Smooth muscle cell (in vitro differentiated cells): Measurements from ENCODE around the gene KASH5. TPM values are rescaled to one million over a fixed set of nuclear protein-coding genes. Genes with fewer than 3 reads are reported as not detected.
"Not testable (repeated sequence)": the region's sequence is repeated elsewhere in the genome, so short reads cannot be mapped to it uniquely, and the experiment has no call there.

Experiments used
- DNase-seq: peaks from one replicate; lab custom pipeline; 2025; ENCODE audit not compliant: unreplicated experiment; lab: John Stamatoyannopoulos, UW
- H2AFZ ChIP-seq: fragments of 200-600 bp; sonication (generic); 2 replicates; pipeline ENCODE4 v1.6.0; 2016; ENCODE audit warnings: antibody characterized with exemption, low read depth, mild to moderate bottlenecking
- H3F3A ChIP-seq: fragments of 200-600 bp; sonication (generic); 2 replicates; pipeline ENCODE4 v1.6.0; 2017; ENCODE audit warnings: antibody characterized with exemption, low read depth
- H3K27ac ChIP-seq: fragments of 200-600 bp; sonication (generic); 2 replicates; pipeline ENCODE4 v1.5.1; 2016; ENCODE audit warnings: low read depth, mild to moderate bottlenecking
- H3K27me3 ChIP-seq: fragments of 200-600 bp; sonication (generic); 2 replicates; pipeline ENCODE4 v1.6.1; 2016; ENCODE audit warnings: low read depth, mild to moderate bottlenecking
- H3K36me3 ChIP-seq: fragments of 200-600 bp; sonication (generic); 2 replicates; pipeline ENCODE4 v1.5.1; 2016; ENCODE audit warnings: low read depth
- H3K4me1 ChIP-seq: fragments of 200-600 bp; sonication (generic); 2 replicates; pipeline ENCODE4 v1.5.1; 2016; ENCODE audit warnings: low read depth
- H3K4me2 ChIP-seq: fragments of 200-600 bp; sonication (generic); 2 replicates; pipeline ENCODE4 v1.6.0; 2016; ENCODE audit warnings: mild to moderate bottlenecking
- H3K4me3 ChIP-seq: fragments of 200-600 bp; sonication (generic); 2 replicates; pipeline ENCODE4 v1.5.1; 2016; ENCODE audit warnings: mild to moderate bottlenecking
- H3K79me2 ChIP-seq: fragments of 200-600 bp; sonication (generic); 2 replicates; pipeline ENCODE4 v1.6.0; 2016; ENCODE audit warnings: low read depth, mild to moderate bottlenecking
- H3K9ac ChIP-seq: fragments of 200-600 bp; sonication (generic); 2 replicates; pipeline ENCODE4 v1.6.0; 2016; ENCODE audit warnings: low read depth
- H3K9me3 ChIP-seq: fragments of 200-600 bp; sonication (generic); replicated peaks from 2 replicates; pipeline ENCODE4 v1.5.1; 2016; ENCODE audit warnings: low read depth
- H4K20me1 ChIP-seq: fragments of 200-600 bp; sonication (generic); 2 replicates; pipeline ENCODE4 v1.6.0; 2016; ENCODE audit warnings: low read depth
- WGBS: methylation state at CpG from one replicate; pipeline ENCODE4 v1.1.7; 2016; ENCODE audit warnings: low lambda C conversion rate; 5-methylcytosine and 5-hydroxymethylcytosine counted together
- polyA plus RNA-seq: library from polyadenylated mRNA; unstranded; fragments of >200 nt; fragmentation: Nextera tagmentation; extraction: Ambion mirVana; gene quantifications from 2 replicates; pipeline ENCODE4 v1.2.1, GENCODE V29; 2016
- total RNA-seq: library from RNA; depleted of rRNA; stranded (reverse); fragments of >200 nt; gene quantifications from 2 replicates; pipeline ENCODE4 v1.2.3, GENCODE V29; 2014
- TF ChIP-seq, protein P1 (sequence below): fragments of 200-600 bp; sonication (generic); IDR thresholded peaks from 2 replicates; pipeline ENCODE4 v1.5.1; 2017; ENCODE audit warnings: borderline replicate concordance, mild to moderate bottlenecking, antibody characterized with exemption; ENCODE audit not compliant: insufficient read depth, poor library complexity, severe bottlenecking

KASH5 gene
- total and polyA plus RNA-seq, 2 experiments from 2014 or later = not detected

DNA sequence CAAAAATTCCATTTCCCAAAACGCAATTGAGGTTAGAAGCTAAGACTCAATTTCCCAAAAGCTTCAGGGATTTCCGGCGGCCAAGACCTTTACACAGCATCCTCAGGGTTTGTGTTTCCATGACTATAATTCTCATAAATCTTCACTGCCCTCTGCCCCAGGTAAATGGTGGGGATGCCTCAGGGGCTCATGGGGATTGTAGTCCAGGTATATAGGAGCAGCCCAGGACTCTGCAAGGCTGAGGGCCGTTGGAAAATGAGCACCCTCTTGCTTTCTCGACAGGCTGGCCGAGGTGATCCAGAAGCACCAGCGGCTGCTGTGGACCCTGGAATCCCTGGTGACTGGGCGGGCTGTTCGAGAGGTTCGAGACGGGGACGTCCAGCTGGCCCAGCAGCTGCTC is 71.3 kb downstream of the KASH5 start:
- no peak for DNase-seq
- H2AFZ ChIP-seq = no peak overlapping the region
- H3K9me3 ChIP-seq = no peaks in the 10 kb centered on the region
- no peaks in the 10 kb centered on the region for H3F3A ChIP-seq
- WGBS = 89% methylated on average over 12 of the region's 12 CpGs
- H3K4me3 ChIP-seq = no peak overlapping the region
- H3K27me3 ChIP-seq = no peaks in the 10 kb centered on the region
- TF ChIP-seq, protein P1, sequence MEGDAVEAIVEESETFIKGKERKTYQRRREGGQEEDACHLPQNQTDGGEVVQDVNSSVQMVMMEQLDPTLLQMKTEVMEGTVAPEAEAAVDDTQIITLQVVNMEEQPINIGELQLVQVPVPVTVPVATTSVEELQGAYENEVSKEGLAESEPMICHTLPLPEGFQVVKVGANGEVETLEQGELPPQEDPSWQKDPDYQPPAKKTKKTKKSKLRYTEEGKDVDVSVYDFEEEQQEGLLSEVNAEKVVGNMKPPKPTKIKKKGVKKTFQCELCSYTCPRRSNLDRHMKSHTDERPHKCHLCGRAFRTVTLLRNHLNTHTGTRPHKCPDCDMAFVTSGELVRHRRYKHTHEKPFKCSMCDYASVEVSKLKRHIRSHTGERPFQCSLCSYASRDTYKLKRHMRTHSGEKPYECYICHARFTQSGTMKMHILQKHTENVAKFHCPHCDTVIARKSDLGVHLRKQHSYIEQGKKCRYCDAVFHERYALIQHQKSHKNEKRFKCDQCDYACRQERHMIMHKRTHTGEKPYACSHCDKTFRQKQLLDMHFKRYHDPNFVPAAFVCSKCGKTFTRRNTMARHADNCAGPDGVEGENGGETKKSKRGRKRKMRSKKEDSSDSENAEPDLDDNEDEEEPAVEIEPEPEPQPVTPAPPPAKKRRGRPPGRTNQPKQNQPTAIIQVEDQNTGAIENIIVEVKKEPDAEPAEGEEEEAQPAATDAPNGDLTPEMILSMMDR = no peak
- H3K4me2 ChIP-seq = no peak overlapping the region
- peaks cover under 1% of the 10 kb centered on the region for H3K4me1 ChIP-seq
- no peak overlapping the region for H3K27ac ChIP-seq
- H3K9ac ChIP-seq = no peak overlapping the region
- no peaks in the 10 kb centered on the region for H3K79me2 ChIP-seq
- no peaks in the 10 kb centered on the region for H4K20me1 ChIP-seq
- H3K36me3 ChIP-seq = no peaks in the 10 kb centered on the region

DNA sequence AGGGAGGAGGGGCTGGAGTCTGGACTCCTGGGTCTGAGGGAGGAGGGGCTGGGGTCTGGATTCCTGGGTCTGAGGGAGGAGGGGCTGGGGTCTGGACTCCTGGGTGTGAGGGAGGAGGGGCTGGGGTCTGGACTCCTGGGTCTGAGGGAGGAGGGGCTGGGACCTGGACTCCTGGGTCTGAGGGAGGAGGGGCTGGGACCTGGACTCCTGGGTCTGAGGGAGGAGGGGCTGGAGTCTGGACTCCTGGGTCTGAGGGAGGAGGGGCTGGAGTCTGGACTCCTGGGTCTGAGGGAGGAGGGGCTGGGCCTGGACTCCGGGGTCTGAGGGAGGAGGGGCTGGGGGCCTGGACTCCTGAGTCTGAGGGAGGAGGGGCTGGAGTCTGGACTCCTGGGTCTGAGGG is 73.1 kb downstream of the KASH5 start:
- H3K4me1 ChIP-seq, H3K9me3 ChIP-seq, H2AFZ ChIP-seq, H3K9ac ChIP-seq, H4K20me1 ChIP-seq, H3K79me2 ChIP-seq, H3K4me2 ChIP-seq, DNase-seq, H3K27me3 ChIP-seq, H3K27ac ChIP-seq, H3K4me3 ChIP-seq, H3K36me3 ChIP-seq, H3F3A ChIP-seq: not testable (repeated sequence)
- WGBS = no CpG with 5 or more reads among the region's 1 CpG

- Histone ChIP-seq H3K79me2 (no peaks in the 10 kb centered on the region), H3K4me3 (no peak overlapping the region), H3K27ac (no peak overlapping the region), H3K9ac (no peak overlapping the region), H3K27me3 (no peaks in the 10 kb centered on the region), H3F3A (no peaks in the 10 kb centered on the region), H3K4me2 (no peak overlapping the region), H4K20me1 (no peaks in the 10 kb centered on the region), H3K9me3 (no peaks in the 10 kb centered on the region), H3K36me3 (no peaks in the 10 kb centered on the region), H3K4me1 (no peaks in the 10 kb centered on the region), H2AFZ (no peak overlapping the region)
- no peak for DNase-seq
- TF ChIP-seq, protein P1 = no peak
- WGBS = 97% methylated on average over 37 of the region's 37 CpGs
Measured at GRCh38 chr19:49461656-49462055, 73.6 kb downstream of the KASH5 start.

GRCh38 chr19:49462492-49462891 is 74.4 kb downstream of the KASH5 start:
- no peaks in the 10 kb centered on the region for H3K27me3 ChIP-seq
- no peak overlapping the region for H3K27ac ChIP-seq
- no peaks in the 10 kb centered on the region for H3K79me2 ChIP-seq
- H2AFZ ChIP-seq = no peak overlapping the region
- no peaks in the 10 kb centered on the region for H3K9me3 ChIP-seq
- no peaks in the 10 kb centered on the region for H3F3A ChIP-seq
- DNase-seq = no peak
- H3K9ac ChIP-seq = no peak overlapping the region
- 96% methylated on average over 10 of the region's 12 CpGs for WGBS
- H4K20me1 ChIP-seq = no peaks in the 10 kb centered on the region
- H3K4me2 ChIP-seq = no peak overlapping the region
- no peaks in the 10 kb centered on the region for H3K36me3 ChIP-seq
- no peaks in the 10 kb centered on the region for H3K4me1 ChIP-seq
- no peak overlapping the region for H3K4me3 ChIP-seq
- TF ChIP-seq, protein P1 = no peak
